NK-92 (cell line): ENCODE results near the gene GET4.

Experiments
- DNase-seq: peaks from one replicate; lab custom pipeline; 2025; ENCODE audit not compliant: unreplicated experiment; lab: John Stamatoyannopoulos, UW

Gene GET4

GRCh38 chr7:945147-945555 is 68.8 kb downstream of the GET4 start:
- no peak for DNase-seq

GRCh38 chr7:945556-946255 is 69.4 kb downstream of the GET4 start:
- DNase-seq, result no peak
